CD4-positive, alpha-beta T cell treated with Interleukin-4 for 1 hour (primary cell): ENCODE results near the gene APBA1.

Source experiments
- DNase-seq, 2 donors: peaks; one replicate each; pipeline ENCODE4 v3.0.0-alpha.2; 2020 to 2022

Gene APBA1

DNA sequence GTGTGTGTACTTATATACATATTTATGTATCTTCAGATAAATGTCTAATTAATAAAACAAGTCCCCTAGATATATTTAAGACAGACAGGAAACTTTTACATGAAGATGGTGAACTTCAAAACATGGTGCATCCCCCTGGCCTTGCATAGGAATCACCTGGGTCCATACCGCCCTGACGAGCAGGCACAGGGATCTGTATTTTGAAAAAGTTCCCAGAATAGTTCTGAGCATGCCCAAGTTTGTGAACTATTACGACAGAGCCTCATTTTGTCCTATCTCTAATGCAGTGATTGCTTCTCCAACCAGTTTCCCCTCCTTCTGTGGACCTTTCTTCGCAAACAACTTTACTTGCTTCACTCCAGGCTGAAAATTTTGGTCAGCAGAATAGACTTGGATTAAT is 98.1 kb downstream of the APBA1 start:
- DNase-seq: no peak

- no peak for DNase-seq
Measured at GRCh38 chr9:69573651-69574050, 98.5 kb downstream of the APBA1 start.

DNA sequence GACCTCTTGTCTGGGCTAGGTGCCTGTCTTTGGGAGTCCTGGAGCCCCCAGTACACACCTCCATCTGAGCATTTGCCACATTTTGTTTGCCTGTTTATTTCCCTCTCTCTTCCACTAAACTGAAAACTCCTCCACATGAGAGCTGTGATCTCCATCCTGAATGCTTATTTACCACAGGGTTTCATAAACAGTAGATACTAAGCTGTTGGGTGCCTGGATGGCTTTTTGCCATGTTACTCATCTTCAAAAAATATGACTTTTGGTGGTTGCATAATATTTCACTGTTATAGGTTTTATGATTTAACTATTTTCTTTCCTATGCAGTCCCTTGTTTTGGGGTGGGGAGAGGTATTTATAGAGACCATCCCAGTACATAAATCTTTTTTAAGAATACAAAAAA is 99.6 kb downstream of the APBA1 start:
- DNase-seq: no peak

- DNase-seq: no peak
Measured at GRCh38 chr9:69571032-69571431, 101.1 kb downstream of the APBA1 start.

DNA sequence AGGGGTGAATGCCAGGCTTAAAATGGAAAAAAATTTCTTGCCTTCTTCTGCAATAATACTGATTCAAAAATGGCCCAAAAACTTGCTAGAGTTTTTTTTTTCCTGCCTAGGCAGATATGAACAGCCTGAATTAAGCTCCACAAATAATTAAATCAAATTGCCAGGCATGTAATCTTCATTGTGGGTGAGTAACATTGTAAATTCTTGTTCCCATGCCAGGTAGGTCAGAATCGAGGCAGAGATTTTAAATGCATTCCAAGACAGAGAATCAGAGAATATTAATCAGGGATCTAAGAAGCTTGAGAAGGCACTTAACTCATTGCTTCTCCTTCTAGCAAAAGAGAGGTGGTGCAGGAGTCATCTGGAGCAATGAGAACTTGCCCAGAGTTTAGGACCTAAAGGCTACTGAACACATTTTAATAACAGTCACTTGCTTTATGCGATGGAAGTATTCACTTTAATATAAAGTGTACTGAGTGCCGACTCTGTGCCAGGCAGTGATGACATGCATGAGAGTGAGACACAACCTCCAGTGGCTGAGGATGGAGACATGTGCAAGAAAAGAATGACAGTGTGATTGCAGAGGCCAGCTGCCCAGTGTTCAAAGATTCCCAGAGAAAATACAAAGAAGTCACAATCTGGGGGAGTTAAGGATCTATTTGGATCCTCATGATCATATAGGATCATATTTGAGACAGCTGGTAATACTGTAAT is 102.3 kb downstream of the APBA1 start:
- no peak for DNase-seq

- no peak for DNase-seq
Measured at GRCh38 chr9:69564557-69564956, 107.6 kb downstream of the APBA1 start.

DNA sequence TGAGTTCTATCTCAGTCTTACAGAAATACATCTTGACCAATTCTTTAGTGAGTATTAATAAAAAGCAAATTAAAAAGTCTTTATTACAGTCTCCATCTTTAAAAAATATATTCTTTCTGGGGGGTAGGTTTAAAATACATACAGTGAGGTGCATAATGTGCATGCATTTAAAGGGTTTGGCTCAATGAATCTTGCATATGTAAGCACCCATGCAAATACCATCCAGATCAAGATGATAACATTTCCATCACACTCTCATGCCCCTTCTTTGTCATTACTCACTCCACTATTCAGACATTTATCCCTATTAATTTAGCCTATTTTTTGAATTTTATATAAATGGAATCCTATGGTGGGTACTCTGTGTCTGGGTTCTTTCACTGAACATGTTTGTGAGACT is 113.0 kb downstream of the APBA1 start:
- no peak for DNase-seq

DNA sequence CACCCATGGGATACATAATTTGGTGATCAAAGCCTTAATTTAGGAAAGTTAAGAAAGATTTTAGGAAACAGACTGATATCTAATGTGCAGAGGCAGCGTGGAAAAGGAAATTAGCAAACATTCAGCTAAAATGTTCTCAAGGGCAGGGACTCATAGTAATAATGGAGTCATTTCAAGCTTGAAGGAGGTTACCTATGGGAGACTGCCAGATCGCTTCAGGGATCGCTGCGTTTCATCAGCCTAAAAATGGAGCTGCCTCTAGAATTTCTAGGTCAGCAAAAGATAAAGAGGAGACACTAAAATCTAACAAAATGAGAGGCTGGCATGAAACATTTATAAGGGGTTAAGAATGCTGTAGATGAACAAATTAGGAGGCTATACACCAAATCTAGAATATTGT is 115.5 kb downstream of the APBA1 start:
- DNase-seq: no peak

DNA sequence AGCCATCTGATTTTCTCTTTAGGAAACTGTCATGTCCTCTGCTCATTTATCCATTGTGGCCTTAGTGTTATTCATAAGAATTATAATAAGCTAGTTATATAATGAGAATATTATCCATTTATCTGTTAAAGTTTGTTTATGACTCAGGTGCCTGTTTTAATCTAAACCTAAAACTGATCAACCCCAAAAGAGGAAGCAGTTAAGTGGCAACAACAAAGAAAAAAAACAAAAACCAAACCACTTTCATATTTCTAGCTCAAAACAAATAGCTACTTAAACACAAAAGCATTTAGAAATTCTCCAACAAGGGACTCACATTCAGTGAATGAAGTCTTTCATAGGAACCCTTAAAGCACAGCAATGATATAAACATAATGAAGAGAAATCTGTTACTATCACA is 116.4 kb downstream of the APBA1 start:
- no peak for DNase-seq

GRCh38 chr9:69554945-69555344 is 117.2 kb downstream of the APBA1 start:
- no peak for DNase-seq

DNA sequence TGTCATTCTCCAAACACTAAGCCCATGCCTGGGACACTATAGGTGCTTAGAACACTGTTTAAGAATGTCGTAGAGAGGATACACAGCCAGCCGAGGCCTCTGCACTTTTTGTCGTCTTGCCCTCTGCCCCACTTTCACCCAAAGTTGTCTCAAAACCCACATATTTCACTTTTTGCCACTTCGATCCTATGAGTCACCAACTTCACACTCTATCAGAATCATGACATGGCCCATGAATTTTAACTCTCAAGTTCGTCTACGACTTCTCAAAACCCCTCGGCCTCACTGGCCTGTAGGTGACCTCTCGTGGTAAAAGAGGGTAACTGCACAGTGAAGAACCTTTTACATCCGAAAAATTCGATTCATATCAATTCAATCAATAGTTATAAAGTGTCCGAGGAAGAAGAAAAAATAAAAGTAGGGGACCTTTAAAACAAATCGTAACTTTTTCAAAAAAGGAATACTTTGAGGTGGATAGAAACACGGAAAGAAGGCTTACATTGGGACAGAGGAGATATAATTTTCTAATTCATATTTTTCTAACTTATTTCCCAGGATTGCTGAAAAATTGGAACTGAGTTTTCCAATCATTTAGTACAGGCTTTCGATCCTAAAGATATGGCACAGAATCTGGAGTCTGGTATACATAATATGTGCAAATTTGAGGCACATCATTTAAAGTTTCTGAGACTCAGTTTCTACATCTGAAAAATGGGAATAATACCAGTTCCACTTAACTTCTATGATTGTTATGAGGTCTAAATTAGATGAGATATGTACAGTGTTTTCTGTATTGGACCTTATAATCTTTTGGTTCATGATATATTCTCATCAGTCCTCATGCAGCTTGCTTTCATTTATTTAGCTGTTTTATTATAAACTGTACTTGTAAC is 122.6 kb downstream of the APBA1 start:
- DNase-seq: peak; percentile 17 to 43

- DNase-seq: no peak
Measured at GRCh38 chr9:69548681-69549080, 123.5 kb downstream of the APBA1 start.

GRCh38 chr9:69546265-69546664 is 125.9 kb downstream of the APBA1 start:
- DNase-seq: no peak

GRCh38 chr9:69542942-69543704 is 129.0 kb downstream of the APBA1 start:
- no peak for DNase-seq

GRCh38 chr9:69542058-69542457 is 130.1 kb downstream of the APBA1 start:
- DNase-seq: no peak

- DNase-seq: no peak
Measured at GRCh38 chr9:69535911-69536310, 136.3 kb downstream of the APBA1 start.

DNA sequence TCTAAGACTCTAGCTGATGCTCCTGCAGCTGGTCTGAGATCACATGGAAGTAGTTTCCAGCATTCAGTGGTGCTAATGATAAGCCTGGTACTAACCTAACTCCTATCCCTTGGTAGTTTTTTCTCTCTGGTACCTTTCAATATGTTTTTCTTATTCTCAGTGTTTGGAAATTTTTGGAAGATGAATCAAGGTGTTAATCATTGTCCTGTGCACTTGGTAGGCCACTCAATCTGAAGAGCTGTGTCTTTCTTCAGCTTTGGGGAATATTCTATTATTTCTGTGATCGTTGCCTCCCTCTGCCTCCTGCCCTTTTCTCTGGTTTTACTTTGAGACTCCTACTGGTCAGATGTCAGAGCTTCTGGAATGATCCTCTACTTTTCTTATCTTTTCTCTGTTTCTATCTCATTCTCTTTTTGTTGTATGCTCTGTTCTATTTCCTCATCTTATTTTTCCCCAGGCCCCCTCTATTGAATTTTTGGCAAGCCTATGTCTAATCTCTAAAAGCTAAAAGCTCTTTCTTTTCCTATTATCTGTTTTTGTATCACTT is 136.8 kb downstream of the APBA1 start:
- no peak for DNase-seq

- no peak for DNase-seq
Measured at GRCh38 chr9:69532396-69532795, 139.8 kb downstream of the APBA1 start.

DNA sequence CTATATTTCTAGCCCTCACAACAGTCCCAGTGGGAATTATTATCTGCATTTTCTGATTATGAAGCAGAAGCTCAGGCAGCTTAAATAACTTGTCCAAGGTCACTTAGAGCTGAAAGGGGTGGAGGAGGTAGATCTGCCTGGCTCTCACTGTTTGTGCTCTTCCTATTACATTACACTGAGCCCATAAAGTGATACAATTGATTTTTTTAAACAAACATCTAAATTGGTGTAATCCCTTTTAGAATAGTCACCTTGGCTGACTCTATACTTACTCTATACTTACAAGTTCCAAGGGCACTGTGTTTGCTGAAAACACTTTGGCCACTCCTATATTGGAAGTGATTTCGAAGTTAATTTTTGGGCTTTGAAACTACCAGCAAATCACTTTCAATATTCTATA is 144.7 kb downstream of the APBA1 start:
- no peak for DNase-seq

GRCh38 chr9:69526699-69527098 is 145.5 kb downstream of the APBA1 start:
- DNase-seq: no peak

DNA sequence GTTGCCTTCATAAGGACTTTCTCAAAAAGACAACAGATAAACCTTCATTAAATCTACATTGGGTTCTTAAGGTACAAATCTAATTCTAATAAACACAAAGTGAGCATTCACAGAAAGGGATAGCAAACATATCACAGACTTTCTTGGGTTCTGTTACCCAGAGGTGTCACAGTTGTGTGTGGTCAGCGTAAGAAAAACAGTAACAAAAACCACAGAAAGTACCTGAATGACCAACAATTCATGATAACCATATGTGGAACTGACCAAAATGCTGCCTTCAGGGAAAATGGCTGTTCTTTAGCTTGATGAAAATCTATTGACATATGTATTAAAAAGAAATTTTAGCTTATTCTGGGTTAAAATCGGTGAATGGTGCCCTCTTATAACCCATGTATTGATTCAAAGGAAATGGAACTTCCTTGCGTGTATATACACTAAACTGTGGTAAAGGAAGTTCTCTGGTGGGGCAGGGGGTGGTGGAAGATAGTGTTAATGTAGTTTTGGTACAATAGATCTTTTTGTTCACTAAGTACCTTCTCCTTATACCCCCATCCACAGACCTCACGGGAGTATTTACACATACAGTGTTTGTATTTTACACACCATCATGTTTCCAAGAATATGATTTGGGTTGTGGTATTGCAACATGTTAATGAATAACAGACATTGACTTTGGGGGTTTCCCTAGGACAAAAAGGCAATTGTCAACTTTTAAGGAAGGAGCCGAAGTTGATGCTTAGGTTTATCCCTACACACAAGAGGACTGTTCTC is 152.5 kb downstream of the APBA1 start:
- DNase-seq: no peak
